ENCODE data around the gene CCDC102B. TPM values are rescaled to one million over a fixed set of nuclear protein-coding genes. Genes with fewer than 3 reads are reported as not detected.

The CCDC102B gene
- total and polyA plus RNA-seq, 11 donors, result 3.0 to 16.1 (median 5.3) TPM

DNA sequence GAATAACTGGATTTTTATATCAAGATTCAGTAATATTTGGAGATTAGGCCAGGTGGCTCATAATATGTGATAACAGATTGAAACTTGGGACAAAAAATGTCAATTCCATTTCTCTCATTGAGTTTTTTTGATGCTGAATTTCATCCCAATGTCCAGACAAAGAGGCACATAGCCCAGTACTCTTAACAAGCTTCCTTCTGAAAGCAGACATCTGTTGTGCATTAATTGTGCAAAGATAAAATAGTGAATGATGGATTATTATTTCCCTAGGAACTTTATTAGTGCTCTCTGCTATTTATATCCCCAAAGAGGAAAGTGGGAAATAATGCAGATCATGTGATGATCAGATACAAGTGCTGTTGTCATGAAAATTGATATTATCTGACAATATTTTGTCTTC, 234.1 kb downstream of the CCDC102B start:
- TF ChIP-seq, protein P1, sequence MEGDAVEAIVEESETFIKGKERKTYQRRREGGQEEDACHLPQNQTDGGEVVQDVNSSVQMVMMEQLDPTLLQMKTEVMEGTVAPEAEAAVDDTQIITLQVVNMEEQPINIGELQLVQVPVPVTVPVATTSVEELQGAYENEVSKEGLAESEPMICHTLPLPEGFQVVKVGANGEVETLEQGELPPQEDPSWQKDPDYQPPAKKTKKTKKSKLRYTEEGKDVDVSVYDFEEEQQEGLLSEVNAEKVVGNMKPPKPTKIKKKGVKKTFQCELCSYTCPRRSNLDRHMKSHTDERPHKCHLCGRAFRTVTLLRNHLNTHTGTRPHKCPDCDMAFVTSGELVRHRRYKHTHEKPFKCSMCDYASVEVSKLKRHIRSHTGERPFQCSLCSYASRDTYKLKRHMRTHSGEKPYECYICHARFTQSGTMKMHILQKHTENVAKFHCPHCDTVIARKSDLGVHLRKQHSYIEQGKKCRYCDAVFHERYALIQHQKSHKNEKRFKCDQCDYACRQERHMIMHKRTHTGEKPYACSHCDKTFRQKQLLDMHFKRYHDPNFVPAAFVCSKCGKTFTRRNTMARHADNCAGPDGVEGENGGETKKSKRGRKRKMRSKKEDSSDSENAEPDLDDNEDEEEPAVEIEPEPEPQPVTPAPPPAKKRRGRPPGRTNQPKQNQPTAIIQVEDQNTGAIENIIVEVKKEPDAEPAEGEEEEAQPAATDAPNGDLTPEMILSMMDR (IDR thresholded peaks at IDR 0.05), result no peak
- TF ChIP-seq POLR2A (IDR thresholded peaks at IDR 0.05), result no peak
- Histone ChIP-seq H3K9me3 (no peaks in the 10 kb centered on the region), H3K36me3 (no peaks in the 10 kb centered on the region), H3K4me3 (no peak overlapping the region), H3K27me3 (no peaks in the 10 kb centered on the region), H3K27ac (no peak overlapping the region), H3K4me1 (peaks cover 0 to 5% (median 0%) of the 10 kb centered on the region in 12 donors)
- intact Hi-C loops (cut with DNase I), result no loop called here
- ATAC-seq (no peak), DNase-seq (no peak)

DNA sequence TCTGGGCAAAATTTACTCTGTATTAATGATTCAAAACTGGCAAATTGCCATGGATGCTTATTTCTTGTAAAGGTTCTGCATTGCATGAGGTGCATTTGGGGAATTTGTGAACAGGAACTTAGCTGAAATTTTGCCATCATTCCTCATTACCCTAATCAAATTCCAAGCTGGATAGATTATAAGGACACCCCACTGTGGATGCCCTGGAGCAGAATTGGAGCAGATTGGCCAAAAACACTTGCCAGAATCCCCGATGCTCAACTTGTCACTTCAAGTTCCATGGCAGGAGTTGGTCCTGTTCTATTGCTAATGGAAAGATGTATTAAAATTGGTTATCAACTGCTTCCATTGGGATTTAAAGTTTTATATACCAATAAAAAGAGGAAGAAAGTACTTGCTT, 237.9 kb downstream of the CCDC102B start:
- ATAC-seq (no peak), DNase-seq (no peak)
- Histone ChIP-seq H3K9me3 (no peaks in the 10 kb centered on the region), H3K4me3 (no peak overlapping the region), H3K4me1 (peaks cover 0 to 5% (median 0%) of the 10 kb centered on the region in 12 donors), H3K27me3 (no peaks in the 10 kb centered on the region), H3K27ac (no peak overlapping the region), H3K36me3 (no peaks in the 10 kb centered on the region)
- intact Hi-C loops (cut with DNase I), result no loop called here
- 89 to 95% (median 89%) methylated on average over 1 of the region's 1 CpG for WGBS, 4 donors
- TF ChIP-seq POLR2A (IDR thresholded peaks at IDR 0.05), result no peak
- TF ChIP-seq, protein P1 (IDR thresholded peaks at IDR 0.05), result no peak

DNA sequence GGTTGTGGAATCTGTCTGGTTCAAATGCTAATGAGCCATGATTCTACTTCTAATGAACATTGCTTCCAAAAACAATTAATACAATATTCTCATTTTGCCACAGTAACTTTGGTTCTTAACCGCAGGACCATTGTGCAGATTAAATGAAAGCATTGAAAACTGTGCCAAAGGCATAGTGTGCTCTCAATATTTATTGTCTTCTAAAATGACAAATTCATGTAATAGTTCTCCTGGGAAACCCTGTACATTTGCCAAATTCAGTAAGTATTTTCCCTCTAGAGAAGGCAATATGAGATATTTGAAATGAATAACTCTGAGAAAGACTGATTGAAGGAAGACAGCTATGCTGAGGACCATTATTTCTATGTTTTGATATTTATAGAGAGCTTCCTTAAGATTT, 246.3 kb downstream of the CCDC102B start:
- DNase-seq (no peak), ATAC-seq (no peak)
- Histone ChIP-seq H3K36me3 (no peaks in the 10 kb centered on the region), H3K27ac (no peak overlapping the region), H3K27me3 (no peaks in the 10 kb centered on the region), H3K4me3 (no peak overlapping the region), H3K4me1 (no peaks in the 10 kb centered on the region), H3K9me3 (peaks cover 0 to 15% (median 0%) of the 10 kb centered on the region in 12 donors)
- WGBS, 4 donors, result 45 to 91% (median 88%) methylated on average over 1 of the region's 1 CpG
- TF ChIP-seq POLR2A (IDR thresholded peaks at IDR 0.05), result no peak
- TF ChIP-seq, protein P1 (IDR thresholded peaks at IDR 0.05), result no peak
- intact Hi-C loops (cut with DNase I), result no loop called here

DNA sequence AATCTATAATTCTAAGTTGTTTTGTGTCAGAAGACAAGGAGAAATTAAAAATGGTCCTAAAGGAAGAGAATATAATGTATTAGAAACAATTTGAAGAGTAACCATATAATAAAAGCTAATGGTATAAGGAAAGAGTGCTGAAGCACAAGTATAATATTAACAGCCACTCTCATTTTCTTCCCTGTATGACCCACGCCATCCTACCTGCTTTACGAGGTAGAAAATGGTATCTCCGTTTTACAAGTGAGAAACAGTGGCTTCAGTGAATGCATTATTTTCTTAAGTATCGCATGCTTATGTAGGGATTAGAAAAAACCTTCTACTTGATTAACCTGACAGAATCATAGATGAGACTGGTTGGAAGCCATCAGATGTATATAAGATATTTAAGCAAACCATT, 266.2 kb downstream of the CCDC102B start:
- intact Hi-C loops (cut with DNase I), result loop anchor here in 1 of 10 donors (10.0 kb wide), 1 partner anchor 209 kb away; no protein-coding TSS in a partner anchor
- ATAC-seq, result no peak
- no peak overlapping the region for H3K4me3 ChIP-seq

More for the DNA sequence above, 266.2 kb downstream of the CCDC102B start:
- H3K4me1 ChIP-seq, result no peaks in the 10 kb centered on the region
- H3K9me3 ChIP-seq, result peaks cover 0 to 23% (median 4%) of the 10 kb centered on the region in 12 donors
- no peak for TF ChIP-seq POLR2A (IDR thresholded peaks at IDR 0.05)
- TF ChIP-seq, protein P1 (IDR thresholded peaks at IDR 0.05), result no peak
- 64 to 78% (median 67%) methylated on average over 4 of the region's 4 CpGs for WGBS, 4 donors
- no peak for DNase-seq
- no peaks in the 10 kb centered on the region for H3K27me3 ChIP-seq
- H3K27ac ChIP-seq, result no peak overlapping the region
- H3K36me3 ChIP-seq, result no peaks in the 10 kb centered on the region
